ENCODE results near the gene NOS2.

- TF ChIP-seq CTCF (IDR thresholded peaks at IDR 0.05) (no peak), EP300 (IDR thresholded peaks at IDR 0.05) (no peak)
Measured at GRCh38 chr17:27811961-27812360, 11.6 kb upstream of the NOS2 start.
